Activated T-cell treated with anti-CD3 and anti-CD28 coated beads for 48 hours (primary cell): Measurements from ENCODE around the gene MYRIP.
"Not testable (repeated sequence)": the region's sequence is repeated elsewhere in the genome, so short reads cannot be mapped to it uniquely, and the experiment has no call there.

ENCODE experiments used
- DNase-seq: peaks from one replicate; pipeline ENCODE4 v3.0.0-alpha.2; 2020; ENCODE audit warnings: low read depth

Gene MYRIP

DNA sequence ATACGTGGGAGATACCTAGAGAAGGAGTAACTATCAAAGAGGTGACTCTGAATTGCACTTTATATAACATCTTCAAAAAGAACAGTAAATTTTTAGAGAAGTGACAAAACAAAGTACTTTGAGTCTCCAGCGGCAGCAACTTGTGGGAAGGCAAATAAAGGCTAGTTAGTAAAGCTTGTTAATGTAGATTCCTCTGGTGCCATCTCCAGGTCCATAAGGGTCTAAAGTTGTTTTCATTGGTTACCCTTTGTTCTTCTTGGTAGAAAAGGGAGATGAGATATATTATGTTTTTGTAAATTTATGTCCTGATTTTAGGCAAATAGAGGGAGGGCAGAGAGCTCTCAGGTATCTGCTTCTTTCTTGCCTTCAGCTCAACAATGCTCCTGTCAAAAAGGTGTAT is 161.6 kb downstream of the MYRIP start:
- DNase-seq: no peak

DNA sequence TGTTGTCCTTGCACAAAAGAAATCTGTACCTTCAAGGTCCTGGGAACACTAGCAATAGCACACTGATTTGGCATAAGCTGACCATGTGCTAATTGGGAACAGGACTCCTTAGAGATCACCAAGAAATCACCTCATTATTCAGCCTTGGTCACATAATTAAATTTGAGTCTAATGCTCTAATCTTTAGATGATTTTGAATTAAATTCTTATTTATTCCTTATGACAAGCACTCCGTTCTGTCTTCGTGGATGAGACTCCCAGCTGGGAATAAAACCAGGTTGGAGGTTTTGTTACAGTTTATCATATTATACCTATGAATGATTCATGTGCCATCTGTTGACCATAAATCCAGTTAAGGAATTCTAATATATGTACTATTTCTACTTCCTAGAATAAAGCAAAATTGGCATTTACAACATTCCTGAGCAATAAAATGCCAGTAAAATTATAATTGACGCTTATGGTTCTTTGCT is 162.2 kb downstream of the MYRIP start:
- DNase-seq: no peak

DNA sequence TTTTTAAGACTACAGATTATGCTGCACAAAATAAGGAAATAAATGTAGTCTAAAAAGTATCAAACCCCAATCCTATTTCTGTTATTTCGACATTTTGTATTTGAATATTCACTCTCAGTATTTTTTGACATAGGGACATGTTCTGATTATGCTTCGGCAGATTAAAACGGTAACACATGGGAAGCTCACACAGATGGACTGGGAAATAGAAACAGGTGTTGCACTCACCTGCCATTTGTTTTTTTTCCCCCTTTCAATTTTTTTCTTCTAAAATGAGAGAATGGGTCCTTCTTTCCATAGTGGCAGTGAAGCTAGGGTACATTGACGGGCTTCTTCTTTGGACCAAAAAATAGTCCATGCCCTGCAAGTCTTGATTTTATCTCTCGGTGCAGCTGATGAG is 163.1 kb downstream of the MYRIP start:
- no peak for DNase-seq

DNA sequence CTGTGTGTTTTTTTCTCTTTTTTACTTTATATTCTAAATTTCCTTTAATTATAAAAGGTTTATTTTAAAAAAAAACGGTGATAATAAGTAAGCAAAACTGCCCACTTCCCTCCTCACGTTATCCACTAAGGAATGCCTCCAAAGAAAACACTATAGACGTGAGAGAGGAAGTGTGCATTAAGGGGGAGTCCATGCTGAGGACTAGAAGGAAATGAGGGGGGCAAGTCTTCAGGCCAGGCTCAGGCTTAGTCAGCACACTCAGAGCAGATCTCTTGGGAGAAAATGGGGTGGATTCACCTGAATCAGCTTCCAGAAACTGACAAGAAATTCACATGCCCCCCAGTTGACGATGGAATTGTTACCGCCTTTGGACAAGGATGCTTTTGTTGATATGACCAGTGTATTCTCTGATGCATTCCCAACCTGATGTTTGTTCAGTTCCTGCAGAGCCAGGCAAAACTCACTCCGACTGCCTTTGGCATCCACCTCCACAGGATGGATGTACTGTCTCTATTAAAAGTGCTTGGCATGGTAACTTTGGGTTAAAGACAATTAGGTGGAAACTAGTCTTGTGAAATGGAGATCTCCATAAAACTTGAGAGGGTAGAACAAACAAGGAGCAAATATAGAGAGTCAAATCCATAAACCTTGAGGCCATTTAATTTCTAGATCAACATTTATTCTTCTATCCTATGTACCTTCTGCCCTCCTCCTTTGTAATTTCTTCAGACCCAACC is 167.8 kb downstream of the MYRIP start:
- DNase-seq: no peak

DNA sequence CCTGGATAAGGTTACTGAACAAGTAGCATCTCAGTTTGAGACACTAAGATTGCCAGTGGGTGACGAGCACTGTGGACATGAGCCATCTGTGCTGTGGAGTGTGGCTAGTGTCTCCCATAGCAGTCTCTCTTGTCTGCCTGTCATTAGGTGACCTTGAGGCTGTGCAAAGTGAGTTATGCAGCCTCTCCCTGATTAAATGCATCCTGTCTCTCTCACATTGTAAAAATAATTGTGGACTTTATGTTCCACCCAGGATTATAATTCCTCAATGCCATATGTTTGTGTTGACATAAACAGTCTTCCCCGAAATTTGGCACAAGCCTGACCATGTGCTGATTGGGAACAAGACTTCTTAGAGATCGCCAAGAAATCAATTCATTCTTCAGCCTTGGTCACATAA is 168.9 kb downstream of the MYRIP start:
- DNase-seq: no peak

DNA sequence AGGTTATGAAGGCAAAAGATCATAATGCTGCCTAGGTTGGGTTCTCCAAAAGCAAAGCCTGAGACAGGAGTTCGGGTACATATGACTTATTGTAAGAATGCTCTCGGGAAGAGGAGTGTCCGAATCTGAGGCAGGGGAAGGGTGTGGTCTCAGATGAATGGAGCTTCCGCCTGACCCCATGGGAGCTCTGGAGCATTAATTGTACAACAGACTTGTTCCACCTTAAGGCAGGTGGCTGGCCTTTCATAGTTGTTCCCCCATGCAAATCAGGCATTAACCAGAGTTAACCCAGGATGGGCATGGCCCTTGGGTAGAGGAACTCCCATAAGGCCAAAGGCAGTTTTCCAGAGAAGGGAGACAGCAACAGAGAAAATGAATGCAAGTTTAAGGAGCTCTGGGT is 170.6 kb downstream of the MYRIP start:
- no peak for DNase-seq

DNA sequence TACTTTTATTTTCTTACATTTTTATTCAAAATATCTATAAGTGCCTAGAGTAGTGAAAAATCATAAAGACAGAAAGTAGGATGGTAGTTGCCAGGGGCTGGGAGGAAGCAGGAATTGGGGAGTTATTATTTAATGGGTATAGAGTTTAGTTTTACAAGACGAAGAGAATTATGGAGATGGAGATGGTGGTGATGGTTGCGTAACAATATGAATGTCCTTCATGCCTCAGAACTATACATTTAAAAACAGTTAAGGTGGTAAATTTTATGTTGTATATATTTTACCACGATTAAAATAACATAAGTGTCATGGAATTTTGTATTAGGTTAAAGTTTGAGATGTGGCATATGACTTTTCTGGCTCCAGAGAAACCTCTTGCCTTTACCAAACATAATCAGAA is 171.4 kb downstream of the MYRIP start:
- DNase-seq: no peak

DNA sequence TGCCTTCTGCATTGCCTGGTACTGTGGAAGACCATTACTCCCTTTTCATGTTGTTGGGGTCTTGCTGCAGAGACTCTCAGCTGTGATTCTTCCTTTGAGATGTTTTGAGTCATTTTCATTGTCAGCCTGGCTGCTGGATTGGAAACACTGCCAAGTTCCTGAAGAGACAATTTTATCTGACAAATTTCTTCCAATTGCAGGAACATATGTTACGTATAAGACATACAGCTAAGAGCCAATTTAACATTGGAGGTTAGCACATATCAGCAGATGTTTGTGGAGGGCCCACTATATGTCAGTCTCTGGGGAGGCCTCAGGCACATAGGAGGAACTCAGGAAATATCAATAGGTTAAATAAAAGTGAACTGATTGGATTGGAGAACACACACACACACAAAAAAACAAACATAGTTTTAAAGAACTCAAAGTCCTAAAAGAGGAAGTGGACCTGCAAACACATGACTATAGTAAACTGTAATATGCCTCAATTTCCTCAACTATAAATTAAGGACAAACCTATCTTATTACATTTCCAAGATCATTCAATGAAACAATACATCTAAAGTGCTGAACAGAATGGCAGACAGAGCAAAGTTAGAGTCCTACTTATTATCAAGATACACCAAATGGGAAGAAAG is 172.3 kb downstream of the MYRIP start:
- no peak for DNase-seq

DNA sequence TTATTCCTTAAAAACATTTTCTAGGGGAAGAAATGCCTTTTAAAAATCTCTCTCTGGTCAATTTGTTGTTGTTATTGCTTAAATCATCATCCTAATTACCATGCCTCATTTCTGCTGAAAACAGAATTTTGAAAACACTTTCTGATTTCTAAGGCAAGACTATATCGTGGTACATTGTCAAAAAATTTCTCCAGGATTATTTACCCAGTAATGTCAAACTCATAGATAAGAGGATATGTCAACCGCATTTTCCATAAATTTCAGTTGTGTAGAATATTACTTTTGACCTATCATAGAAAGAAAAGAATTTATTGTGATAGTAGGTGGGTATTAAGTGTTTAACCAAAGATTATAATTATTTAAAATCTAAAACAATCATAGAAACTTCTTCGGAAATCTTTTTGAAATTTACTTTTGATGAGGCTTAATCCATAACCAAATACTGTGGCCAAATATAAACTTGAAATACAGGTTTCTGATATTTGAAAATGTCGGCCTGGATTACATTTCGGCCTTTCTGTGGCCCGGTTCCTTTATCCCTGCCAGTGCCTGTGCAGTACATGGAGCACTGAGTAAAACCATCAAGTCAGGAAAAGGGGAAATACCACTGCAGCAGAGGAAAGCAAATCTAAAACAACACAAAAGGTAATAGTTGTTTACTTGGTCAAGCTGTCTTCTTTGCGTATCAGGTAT is 173.4 kb downstream of the MYRIP start:
- no peak for DNase-seq

DNA sequence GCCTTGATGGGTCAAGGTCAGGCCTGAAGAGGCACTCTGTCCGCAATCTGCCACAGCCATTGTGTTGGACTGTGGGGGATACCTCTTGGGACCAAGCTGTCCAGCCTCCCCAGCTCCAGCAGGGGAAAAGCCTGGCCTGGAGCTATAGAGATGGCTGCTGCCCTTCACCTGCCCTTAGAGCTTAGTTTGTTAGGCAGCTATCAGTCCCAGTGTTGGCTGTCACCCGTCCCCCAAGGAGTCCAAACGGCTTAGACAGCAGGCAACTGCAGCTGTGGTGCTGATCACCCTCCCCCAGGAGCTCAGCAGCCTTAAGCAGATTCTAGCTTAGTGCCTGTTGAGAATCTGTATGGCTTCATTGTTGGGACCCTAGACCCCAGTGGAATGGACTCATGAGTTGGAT is 180.3 kb downstream of the MYRIP start:
- DNase-seq: no peak

DNA sequence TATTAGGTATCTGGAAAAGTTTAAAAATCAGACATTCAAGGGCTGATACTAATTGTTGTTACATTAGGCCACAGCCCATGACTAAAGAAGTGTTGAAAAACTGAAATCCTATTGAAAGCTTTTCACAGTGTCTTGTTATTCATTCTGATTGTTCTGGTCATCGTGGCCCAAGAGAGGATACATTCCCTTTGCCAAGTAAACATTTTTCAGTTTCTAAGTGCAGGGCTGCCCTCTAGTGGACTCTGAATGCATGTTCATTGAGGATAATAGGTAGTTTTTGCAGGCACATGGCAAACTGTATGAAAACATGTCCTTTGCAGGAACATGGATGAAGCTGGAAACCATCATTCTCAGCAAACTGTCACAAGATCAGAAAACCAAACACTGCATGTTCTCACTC is 181.1 kb downstream of the MYRIP start:
- DNase-seq: no peak

DNA sequence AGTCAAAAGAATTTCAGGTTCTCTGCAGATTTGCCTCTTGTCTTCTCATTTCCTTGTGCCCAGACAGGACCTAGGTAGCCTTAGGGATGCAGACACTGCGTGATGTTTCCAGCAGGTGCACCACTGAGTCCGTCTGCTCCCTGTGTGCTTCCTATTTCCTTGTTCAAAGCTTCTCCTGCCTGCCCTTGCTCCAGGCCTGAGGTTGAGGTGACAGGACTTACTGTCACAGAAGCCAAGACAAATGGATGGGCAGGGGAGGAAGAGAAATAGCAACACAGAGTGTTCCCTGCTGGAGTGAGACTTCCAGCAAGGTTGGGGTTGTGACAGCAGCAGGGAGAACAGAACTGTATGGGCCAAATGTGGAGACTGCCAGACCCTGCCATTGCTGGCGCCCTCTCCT is 199.4 kb downstream of the MYRIP start:
- no peak for DNase-seq

DNA sequence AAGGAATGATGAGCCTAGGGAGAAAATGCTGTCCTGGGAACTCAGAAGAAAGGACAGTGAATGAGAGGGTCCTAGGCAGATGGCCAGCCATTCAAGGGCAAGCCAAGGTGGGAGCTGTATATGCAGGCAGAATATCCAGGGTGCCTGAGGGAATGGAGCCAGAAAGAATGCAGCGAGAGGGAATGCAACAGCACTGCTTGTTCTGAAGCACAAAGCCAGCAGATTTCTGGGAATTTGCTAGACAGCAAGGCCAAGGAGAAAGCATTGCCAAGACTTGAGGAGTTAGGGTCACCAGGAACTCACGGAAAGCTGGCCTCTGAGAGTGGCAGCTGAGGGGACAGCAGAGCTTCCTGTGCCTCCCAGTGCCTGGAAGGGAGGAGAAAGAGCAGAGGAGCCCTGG is 200.6 kb downstream of the MYRIP start:
- no peak for DNase-seq

DNA sequence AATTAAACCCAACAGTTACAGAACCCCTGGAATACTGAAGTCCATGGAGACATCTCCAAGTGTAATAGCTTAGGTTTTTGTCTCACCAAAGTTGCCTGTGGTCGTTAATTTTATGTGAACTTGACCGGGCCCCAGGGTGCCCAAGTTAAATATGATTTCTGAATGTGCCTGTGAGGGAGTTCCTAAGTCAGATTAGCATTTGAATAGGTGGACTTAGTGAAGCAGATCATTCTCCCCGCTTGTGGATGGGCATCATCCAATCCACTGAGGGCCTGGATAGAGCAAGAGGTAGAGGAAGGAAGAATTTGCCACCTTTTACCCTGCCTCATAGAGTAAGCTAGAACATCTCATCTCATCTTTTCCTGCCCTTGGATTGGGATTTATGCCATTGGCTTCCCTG is 203.0 kb downstream of the MYRIP start:
- DNase-seq: no peak

DNA sequence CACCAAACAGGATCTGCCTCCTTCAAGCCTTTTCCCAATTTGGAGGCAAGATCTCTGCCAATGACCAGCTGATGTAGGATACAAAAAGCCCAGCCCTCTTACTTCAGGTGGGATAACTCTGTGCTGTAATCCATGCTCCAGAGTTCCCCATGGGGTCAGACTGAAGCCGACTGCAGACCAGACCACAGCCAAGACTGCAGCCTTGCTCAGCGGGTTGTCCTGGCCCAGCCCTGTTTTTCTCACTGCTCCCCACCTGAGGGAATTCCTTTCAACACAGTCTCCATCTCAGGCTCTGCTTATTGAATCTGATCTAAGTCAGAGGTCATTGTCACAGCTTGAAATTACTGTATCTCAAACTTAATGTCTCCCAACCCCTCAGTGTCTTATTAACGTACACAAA is 207.0 kb downstream of the MYRIP start:
- no peak for DNase-seq

DNA sequence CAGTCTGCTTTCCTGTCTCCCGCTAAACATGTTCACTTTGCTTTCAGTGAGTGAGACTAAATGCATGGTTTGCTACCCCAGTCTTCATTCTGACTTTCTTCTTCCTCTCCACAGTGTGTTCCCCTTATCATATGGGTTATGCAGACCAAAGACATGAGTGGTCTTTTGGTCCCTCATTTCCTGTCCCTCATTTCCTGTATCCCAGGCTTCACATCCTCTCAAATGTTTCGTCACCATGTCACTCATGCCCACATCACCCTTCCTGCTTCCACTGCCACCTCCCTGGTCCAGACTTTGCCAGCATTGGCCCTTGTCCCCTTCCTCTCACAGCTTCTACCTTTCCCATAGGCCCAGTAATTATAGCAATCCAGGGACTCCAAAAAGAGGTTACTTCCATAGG is 209.0 kb downstream of the MYRIP start:
- DNase-seq: no peak

DNA sequence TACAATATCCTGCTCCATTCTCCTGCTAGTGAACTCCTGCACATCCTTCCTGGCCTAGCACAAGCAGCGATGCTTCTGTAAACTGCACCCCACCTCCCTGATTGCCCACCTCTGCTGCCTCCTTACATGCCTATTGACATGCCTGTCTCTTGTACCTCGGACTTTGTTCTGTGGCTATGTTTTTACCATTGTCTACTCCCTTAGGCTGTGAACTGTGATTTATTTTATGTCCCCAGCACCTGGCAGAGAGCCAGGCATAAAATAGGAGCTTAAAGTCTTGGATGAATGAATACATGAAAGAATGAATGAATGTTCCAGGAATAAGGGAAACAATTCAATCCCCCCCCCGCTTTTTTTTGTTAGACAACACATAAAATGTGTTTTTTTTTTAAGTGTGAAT is 210.0 kb downstream of the MYRIP start:
- DNase-seq: no peak

DNA sequence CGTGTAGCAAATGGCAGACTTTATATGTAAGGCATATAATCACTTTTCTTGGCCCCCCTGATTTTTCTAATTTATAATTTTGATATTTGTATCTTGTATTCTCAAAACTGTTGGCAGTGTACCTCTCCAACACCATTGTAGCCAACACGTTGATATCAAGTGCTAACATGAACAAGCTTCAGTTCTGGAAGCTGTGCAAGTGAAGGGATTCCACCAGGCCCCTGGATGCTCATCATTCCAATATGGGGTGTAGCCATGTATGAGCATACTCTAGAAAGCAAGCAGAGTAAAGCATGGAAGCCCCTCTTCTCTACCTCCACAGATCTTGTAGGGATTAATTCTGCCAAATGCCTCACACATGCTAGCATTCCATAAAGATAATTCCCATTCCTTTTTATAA is 211.3 kb downstream of the MYRIP start:
- no peak for DNase-seq

DNA sequence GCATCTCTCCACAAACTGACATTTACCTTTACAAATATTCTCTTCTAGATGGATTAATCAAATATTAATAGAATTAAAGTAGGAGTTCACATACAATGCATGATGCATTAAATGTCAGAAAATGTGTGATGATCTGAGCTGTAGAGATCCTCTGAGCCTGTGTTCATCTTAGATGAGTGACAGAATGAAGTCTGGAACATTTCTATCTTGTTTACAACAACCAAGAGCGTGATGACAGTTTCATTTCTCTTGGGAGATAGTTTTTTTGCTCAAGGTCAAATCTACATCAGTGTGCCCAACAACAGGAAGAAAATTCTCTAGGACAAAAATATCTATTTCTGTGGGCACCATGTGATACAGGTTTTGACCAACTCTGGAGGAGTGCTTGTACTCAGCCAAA is 211.9 kb downstream of the MYRIP start:
- no peak for DNase-seq

DNA sequence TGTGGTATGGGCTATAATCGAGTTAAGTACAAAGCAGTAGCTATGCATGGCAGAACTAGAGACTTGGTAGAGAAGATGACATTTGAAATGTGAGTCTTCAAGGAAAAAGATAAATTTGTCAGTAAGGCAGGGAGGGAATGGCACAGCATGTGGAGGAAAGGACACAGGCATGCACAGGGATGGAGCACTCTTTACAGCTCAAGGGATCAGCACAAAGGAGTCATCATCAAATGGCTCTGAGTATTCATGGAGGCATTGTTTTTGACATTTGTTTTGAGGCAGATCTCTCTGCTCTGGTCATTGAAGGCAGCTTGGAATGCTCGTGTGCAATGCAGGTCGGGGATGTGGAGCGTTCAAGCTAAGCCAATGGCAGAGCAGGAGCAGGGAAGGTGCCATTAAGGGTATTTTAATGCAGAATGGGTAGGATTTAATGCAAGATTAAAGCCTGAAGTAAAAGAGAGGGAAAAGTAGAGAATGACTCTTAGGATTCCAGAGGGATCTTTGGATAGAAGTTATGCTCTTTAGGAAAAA is 213.0 kb downstream of the MYRIP start:
- no peak for DNase-seq

DNA sequence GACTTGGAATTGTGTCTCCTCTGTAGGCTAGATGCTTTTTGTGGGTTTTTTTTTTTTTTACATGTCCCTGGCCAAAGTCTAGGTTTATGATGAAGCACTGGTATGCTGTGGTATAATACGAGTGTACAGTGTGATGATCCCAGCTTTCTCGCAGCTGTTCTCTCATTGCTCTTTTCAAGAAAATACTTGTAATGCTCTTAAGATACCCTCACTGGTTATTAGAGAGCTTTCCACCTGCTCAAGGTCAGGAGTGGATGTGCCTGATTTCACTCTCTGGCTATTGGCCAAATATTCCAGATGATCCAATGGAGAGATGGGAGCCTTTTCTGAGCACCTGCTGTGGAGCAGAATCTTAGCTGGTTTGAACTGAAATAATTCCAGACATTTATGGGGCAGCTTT is 215.1 kb downstream of the MYRIP start:
- DNase-seq: no peak

DNA sequence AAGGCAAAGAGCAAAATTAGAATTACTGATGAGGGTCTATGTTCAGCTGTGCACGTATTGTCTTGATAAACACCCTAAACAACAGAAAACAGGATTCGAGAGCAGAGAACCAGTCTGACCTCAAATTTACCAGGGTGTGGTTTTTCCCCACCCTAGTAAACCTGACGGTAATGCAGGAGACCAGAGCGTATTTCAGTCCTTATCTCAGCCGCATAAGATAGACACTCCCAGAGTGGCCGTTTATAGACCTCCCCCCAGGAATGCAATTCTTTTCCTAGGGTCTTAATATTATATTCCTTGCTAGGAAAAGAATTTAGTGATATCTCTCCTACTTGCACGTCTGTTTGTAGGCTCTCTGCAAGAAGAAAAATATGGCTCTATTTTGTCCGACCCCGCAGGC is 216.5 kb downstream of the MYRIP start:
- not testable (repeated sequence) for DNase-seq

DNA sequence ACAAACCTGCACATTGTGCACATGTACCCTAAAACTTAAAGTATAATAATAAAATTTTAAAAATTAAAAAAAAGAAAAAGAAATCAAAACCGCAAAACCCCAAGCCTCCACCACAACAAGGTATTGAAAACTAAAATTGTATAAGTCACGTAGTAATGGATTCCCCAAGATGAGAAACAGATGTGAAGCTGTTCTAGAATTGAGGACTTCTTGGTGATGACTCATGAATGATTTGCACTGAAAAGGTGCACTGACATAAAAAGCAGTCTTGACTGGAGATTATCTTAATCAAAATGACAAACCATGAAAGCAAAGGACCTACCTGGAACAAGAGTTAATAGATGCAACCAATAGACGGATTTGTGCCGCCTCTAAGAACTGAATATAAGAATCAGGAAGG is 225.8 kb downstream of the MYRIP start:
- DNase-seq: no peak
